T-helper 2 cell (primary cell): ENCODE measurements around the gene LGI2.

Experiments used
- DNase-seq, 5 experiments: peaks; one replicate each; pipeline versions ENCODE4 v3.0.0 to v3.0.0-alpha.2; 2012 to 2022

LGI2 gene

DNA sequence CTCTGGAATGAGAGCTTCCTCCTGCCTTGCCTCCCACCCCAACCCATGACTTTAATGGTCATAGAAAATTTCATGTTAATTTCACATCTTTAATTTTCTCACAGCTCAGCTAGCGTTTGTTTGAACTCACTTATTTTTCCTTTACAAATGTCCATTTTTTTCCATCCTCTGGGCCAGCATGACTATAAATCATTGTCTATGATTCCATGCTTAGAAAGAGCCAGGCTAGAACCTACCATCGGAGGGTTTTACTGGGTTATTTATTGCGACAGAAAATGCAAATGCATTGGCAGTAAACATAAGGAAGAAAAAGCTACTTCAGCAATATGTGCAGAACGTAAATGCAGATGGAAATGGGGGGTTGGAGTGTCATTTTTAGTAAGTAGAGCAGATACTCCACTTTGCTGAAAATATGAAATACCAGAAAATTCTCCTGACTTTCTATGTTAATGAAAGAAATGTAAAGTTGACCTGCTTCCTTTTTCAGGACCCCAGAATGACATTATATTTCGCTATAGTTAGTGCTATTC lies 37.1 kb downstream of the LGI2 start:
- DNase-seq: no peak

DNA sequence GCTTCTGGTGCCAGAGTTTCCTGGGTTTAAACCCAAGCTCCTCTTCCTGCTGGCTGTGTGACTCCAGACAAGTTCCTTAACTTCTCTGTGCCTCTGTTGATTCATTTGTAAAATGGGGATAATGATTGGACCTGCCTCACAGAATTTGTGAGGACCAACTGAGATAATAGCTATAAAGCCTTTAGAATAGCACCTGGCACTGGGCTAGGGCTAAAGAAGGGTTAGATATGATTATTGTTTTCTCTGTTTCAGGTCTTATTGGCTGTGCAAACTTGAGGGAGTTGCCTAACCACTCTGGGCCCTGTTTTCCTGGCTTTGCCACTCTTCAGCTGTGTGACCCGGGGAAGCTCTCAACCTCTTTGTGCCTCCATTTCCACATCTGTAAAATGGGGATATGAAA lies 37.8 kb downstream of the LGI2 start:
- DNase-seq: no peak

DNA sequence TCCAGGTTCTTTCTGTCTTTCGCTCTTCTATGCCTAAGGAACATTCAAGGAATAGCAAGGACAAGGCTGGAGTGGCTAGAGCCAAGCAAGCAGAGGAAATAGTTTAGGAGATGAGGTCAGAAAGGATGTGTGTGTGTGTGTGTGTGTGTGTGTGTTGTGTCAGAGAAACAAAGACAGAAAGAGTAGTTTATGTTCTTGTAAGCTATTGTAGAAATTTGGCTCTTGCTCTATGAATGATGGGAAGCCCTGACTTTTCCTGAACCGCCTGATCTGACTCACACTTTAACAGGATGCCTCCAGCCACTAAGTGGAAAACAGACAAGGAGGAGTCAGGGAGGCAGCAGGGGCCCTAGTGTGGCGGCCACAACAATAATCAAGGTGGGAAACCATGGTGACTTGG lies 39.7 kb downstream of the LGI2 start:
- no peak for DNase-seq

DNA sequence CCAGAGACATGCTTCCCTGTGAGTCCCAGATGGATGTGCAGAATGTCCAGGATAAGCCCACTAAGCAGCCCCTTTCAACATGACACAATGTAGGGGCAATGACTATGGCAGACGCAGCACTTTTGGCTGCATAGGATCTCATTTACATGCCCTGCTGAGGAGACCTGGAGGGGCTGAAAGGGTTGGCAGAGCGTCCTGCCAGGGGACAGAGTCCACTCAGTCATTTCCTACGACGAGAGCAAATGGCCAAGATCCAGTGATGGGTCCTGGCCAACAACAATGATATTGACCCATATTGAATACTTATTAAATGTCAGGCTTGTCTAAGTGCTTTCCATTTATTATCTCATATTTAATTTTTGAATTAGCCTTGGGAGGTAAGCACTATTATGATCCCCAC lies 41.4 kb downstream of the LGI2 start:
- DNase-seq: no peak

DNA sequence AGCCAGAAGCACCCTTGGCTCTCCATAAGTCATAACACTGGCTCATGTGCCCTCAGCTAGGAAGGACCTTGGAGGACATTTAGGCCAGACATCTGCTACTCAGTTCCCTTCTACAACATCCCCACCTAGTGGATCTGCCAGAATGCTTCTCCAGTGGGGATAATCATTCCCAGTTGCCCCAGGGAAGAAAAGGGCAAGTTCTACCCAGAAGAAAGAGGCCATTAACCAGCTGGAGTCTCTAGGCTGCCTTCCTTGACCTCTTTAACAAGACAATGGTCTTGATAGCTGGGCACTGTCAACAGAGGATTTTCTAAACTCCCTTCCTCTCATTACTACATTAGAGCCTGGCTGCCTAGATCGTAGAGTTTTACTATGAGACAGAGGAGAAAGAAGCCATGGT lies 42.0 kb downstream of the LGI2 start:
- DNase-seq: no peak

DNA sequence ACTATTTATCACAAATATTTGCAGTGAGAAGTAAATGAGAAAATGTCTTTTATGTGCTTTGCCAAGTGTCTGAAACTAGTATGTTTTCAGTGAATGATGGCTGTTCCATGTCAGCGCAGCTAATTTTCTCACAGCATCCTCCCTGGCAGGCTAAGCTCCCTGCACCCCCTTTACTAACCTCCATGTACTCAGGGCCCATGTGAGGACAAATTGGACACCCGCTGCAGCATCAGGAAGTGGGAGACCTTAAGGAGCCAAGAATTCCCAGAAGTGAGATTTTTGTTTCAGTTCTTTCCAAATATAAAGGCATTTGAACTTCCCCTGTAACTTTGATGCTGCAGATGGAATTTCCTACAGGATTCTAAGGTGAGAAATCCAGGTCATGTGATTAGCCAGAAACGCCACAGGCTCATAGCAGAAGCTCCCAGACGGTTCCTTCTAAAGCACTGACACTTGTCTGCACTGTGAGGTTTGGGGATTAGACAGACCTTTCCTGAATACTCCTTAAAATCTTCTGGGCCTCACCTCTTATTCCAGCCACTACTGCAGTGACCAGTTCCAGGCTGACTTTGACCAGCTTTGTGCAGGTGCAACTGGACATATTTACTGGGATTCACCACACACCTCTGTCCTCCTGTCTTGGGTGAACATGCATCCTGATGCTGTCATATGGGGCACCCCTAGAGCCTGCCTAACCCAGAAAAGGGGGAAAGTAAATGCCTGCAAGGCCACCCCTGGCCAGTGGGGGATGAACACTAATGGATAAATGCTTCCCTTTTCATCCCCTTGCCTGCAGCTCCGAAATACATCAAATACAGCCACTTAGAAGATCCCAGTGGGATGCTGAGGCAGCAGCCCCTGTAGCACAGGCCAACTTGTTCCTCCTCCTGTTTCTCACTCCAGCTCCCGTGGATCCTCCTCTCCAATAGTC lies 45.9 kb downstream of the LGI2 start:
- DNase-seq: no peak

DNA sequence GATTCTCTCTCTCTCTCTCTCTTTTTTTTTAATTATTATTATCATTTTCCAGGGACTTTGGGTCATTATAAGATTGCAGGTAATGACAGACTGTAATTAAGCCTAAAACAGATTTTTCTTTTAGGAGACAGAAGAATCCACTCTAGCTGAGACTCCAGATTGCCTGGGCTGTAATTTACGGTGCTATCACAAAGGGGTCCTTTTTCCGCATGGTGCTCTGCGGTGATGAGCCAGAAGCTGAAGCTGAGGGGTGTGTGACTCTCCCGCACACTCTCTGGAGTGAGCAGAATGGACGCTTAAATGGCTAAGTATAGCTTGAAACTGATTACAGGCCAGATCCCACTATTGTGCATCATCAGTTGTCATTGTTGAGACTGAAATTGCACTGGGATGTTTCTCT lies 50.0 kb downstream of the LGI2 start:
- DNase-seq: no peak

DNA sequence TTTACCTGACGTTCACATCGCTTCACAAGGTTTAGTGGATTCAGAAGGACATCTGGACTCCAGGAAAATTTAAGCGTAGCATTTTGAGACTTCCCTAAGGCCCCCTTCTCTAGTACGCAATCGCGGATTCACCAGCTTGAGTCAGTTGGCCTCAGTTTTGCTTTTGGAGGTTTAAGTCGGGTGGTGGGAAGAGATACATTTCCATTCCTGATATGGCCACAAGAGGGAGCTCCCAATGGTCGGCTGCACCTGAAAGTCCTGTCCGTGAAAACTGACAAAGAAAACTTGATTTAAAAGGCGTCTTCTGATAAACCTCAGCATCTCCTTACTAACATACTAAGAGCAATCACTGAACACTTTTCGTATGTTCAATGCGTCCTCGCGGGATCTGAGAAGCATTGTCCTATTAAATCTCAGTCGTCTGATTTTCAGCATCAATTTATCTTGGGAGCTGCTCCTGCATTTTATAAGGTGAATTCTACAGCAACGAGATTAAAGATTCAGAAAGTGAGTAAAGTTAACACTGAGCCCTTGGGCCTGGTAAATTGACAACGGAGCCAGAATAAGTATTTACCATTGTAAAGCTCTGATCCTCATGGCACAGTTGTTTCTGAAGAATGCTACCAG lies 50.6 kb downstream of the LGI2 start:
- DNase-seq: peak in 3 of 5 experiments; percentile 9 to 65 (median 22)

DNA sequence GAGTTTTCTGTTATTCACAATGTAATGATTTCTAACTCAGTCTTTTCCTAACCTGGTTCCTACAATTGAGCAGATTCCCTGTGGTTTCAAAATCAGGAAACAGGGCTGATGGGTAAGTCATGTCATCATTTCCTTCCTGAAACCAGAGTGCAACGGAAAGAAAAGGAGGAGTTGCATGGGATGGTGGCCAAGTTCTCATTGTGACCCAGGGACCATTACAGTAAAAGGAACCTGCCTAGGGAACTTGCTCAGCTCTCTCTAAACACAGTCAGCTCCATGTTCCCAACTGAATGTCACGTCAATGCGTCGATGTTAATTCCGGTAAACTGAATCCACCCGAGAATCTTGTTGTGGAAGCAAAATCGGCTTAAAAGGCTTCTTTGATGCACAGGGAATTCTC lies 51.2 kb downstream of the LGI2 start:
- DNase-seq: no peak

DNA sequence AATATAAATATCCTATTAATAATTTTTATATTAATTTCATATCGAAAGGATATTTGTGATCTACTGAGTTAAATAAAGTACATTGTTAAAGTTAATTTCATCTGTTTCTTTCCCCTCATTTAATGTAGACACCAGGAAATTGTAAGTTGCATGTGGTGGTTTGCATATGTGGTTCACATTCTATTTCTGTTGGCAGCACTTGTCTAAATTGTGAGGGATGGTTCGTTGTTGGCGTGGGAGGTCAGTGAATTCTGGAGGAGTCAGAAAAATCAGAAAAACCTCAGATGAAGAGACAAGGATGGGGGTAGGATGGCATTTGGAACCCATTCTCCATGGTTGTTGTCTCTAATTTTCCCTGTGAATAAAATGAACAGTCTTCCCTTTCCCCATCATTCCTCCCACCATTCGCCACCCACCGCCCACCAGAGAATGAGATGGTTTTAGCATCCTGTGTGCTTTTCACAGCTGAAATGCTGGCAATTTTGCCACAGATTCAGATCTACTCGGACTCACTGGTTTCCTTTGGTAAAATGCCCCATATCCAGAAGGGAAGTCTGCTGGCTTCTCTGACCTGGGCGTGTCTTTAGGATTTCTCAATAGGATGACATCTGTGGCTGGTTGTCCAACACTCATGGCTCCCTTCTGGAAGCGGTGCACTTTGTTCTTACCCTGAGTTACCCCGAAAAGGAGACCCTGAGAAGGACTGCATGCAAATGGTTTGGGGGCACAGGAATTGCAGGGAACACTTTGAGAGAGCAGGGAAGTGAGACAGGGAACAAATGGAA lies 52.3 kb downstream of the LGI2 start:
- no peak for DNase-seq

DNA sequence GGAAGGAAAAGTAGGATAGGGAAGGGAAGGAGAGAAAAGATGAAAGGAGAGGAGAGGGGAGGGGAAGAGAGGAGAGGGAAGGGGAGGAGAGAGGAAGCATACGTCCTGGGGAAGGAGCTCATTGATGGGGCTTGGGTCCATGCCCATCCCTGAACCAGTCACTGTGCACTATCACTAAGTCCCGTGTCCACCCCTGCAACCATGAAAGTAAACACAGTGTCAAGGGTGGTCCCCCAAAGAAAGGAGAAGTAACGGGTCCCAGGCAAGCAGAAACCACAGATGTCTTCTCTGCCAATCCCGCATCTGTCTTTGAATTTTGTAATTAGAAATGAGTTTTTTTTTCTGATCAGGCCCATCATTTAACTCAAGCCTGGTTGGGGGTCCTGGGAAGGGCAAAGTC lies 55.2 kb downstream of the LGI2 start:
- DNase-seq: no peak

DNA sequence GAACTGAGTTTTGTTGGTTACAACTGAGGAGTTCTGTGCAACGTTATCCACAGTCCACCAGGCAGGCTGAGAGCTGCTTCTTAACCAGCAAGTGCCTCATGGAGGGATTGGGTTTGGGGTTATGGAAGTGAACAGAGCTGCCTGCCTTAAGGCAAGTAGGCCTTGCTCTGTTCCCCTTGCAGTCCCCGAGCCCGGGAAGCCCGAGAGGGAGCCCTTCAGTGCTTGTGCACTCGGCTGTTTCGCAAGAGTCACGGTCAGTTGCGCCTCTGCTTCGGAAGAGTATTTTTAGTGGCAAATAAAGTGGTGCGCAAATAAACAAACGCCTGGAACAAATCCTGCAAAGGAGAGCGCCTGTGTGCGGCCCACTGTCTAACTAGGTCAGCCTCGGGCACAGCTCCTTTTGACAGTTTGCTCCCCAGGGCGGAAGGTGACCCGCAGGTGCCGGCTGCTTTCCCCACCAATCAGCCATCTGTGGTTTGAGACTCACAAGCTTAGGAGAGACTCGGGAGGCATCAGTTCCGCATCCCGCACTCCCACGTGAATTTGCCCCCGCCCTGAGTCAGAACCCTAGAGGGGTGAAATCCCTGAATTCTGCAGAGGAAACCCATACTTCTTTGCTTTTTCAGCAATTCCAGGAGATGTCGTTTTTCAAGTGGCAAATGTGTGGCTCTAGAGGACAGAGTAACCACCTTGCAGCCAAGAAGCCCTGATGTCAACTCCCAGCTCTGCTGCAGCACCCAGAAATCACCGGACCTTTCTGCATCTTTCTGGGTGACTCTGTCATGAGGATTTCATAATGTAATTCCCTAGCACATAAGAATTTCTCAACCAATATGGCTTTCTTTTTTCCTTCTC lies 56.8 kb downstream of the LGI2 start:
- DNase-seq: no peak

DNA sequence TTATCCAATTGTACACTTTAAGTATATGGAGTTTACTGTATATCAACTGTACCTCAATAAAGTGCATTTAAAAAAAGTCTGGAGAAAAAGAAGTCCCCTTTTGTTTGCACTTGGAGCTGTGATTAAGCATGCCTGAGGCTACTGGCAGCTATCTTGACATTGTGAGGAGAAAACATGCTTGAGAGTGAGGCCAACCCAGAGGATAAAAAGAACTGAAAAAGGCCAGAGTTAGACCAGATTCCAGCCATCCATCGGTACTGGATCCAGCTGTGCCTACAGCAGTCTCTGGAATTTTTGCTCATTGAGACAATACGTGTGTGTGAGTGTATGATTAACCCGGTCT lies 57.4 kb downstream of the LGI2 start:
- no peak for DNase-seq

DNA sequence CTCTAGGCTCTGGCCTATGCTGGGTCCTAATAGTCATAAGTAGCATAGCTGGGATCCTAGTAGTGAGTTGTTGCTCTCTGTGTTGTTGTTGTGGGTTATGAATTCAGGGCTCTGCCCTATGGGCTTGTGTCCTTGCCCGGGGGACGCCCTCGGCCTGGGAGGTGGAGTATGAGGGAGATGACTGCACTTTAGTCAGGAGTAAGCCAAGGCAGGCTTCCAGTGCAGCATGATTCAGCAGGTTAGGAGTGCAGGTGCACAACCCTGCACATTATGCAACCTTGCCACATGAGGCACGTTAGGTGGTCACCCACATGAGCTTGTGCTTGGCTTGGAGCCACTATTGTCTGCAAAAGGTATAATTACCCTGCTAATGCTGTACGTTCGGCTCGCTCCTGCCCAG lies 59.6 kb downstream of the LGI2 start:
- no peak for DNase-seq

DNA sequence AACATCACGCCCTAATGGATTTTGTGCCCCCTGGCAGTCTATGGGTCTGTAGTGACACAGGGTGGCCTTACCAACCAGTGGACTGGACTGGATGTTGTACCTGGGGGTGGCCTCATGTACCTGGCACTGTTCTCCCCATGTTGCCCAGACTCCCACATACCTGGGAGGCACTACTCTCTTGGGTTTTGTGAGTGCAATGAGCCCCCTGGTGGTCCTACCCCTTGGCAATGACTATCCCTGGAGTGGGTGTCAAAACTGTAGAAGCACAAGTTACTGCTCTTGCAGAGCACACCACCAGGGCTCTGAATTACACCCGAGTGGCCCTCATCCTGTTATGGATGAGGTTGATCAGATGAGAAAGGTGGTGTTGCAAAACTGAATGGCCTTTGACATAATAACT lies 60.1 kb downstream of the LGI2 start:
- no peak for DNase-seq

DNA sequence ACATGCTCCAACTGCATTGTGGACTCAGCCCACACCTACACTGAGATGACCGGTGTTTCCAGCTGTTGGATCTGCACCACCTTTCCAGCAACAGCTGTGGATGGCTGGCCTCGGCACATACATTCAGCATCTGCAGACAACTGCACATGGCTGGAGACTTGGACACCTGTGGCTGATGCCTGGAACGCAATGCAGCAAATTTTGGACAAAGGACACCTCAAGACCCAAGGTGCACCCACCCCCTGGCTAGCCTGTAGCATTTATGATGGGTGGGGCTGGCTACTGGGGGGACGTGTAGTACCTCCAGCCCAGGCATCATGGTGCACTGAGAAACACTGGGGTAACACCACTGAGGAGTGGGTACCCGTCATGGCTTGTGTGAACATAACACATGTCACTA lies 60.6 kb downstream of the LGI2 start:
- DNase-seq: no peak

DNA sequence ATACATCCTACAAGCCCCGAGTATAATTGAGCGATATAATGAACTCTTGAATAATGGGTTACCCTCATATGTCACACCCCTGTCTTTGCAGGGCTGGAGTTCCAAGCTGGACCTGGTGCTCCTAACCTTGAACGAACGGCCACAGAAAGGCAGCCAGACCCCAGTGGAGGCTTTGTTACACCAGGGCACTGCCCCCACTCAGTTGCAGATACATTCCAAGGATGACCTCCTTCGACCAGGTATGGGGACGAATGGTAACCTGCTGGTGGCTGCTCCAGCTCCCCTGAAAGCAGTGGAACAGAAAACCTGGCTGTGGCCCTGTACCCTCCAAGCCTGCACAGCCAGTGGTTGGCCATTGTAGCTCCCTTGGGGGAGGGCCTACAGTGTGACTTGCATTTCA lies 61.3 kb downstream of the LGI2 start:
- no peak for DNase-seq

DNA sequence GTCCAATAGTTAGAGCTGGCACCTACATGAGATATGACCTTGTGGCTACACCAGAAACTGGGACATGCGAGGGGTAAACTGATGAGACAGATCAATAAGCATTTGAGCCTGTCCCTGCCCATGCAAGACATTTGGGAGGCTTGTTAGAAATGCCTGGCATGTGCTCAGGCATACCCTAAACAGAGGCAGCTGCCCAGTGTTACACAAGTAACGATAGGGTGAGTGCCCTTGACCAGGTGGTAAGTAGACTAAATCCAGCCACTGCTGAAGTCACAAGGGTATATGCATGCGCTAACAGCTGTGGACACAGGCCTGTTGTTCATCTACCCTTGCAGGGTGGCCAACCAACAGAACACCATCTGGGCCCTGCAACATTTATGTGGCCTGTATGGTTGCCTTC lies 61.8 kb downstream of the LGI2 start:
- no peak for DNase-seq

DNA sequence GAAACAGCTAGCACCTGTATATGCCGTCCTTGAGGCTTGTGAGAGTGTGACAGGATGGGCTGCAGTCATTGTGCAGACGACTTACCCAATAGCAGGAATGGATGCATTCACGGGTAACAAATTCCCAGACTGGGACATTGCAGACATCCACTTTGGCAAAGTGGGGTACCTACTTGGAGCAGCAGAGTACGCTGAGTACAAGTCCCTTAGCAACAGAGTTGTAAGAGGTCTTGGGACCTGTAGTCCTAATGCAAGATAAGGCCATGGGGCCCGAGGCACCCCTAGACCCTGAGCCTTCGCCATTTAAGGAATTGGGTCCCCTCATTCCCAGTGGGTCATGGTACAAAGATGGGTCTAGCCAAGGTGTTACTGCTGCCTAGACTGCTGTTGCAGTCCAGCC lies 62.5 kb downstream of the LGI2 start:
- no peak for DNase-seq

DNA sequence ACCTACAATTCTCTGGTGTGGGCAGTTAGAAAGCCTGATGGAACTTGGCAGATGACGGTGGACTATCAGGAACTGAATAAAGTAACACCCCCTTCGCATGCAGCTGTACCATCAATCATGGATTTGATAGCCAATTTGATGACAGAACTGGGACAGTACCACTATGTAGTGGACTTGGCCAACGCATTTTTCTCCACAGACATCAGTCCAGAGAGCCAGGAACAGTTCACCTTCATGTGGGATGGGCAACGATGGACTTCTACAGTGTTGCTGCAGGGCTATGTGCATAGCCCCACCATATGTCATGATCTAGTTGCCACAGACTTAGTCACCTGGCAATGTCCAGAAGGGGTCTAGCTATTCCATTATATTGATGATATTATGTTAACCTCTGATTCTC lies 63.4 kb downstream of the LGI2 start:
- DNase-seq: no peak

DNA sequence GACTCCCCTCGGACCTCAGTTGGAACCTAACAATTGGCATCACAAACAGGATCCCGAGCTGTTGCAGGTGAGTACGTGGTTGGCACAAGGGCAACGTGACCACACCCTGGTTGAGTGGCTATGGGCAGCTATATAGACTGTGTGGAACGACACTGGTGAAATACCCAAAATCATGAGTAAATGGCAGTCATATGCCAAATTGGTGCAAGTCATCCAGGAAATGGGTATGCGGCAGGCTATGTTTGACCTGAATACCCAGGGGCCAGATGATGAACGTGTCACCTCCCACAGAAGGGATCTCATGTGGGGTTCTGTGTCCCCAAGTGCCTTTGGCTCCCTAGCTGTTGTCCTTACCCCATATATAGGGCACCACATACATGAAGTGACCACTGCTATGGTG lies 64.7 kb downstream of the LGI2 start:
- DNase-seq: no peak

DNA sequence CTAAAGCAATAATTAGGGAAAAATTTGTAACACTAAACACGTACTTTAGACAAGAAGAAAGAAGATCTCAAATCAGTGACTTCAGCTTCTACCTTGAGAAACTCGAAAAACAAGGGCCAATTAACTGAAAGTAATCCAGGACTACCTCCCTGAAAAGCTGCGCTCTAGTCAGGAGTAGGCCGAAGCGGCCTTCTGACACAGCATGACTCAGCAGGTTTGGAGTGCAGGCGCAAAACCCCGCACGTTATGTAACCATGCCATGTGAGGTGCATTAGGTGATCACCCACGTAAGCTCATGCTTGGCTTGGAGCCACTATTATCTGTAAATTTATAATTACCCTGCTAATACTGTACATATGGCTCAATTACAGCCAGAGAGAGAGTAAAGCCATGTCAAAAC lies 65.1 kb downstream of the LGI2 start:
- DNase-seq: peak in 1 of 5 experiments; percentile 38

DNA sequence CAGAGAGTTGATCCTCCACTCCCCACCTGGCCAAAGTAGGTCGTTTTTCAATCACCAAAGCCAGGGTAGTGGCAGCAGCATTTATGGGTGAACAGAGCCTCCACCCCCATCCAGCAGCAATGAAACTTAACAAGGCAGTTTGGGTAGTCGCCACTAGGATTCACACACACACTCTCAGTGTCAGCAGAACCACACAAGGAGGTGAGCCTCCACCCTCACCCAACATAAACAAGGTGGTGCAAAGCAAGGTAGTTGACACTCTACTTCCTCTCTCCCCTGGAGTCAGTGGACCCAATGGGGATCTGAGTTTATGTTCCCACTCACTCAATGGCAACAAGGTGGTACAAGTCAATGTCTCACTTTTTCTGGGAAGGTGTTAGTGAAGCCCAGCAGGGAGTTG lies 67.5 kb downstream of the LGI2 start:
- DNase-seq: no peak
